Osteocyte (in vitro differentiated cells): ENCODE measurements around the gene EVC. TPM values are rescaled to one million over a fixed set of nuclear protein-coding genes. Genes with fewer than 3 reads are reported as not detected.

Source experiments
- DNase-seq: peaks from one replicate; pipeline ENCODE4 v3.0.0; 2021; ENCODE audit warnings: mixed read lengths; ENCODE audit not compliant: unreplicated experiment; ENCODE audit errors: extremely low spot score
- H3K27ac Mint-ChIP-seq: one replicate; pipeline ENCODE4 v1.8.0; 2021; ENCODE audit warnings: mild to moderate bottlenecking, mixed read lengths; ENCODE audit not compliant: unreplicated experiment
- H3K27me3 Mint-ChIP-seq: one replicate; pipeline ENCODE4 v1.8.0; 2021; ENCODE audit warnings: mixed read lengths; ENCODE audit not compliant: unreplicated experiment
- H3K36me3 Mint-ChIP-seq: one replicate; pipeline ENCODE4 v1.8.0; 2021; ENCODE audit warnings: mixed read lengths; ENCODE audit not compliant: unreplicated experiment
- H3K4me1 Mint-ChIP-seq: one replicate; pipeline ENCODE4 v1.8.0; 2021; ENCODE audit warnings: mixed read lengths; ENCODE audit not compliant: unreplicated experiment
- H3K4me3 Mint-ChIP-seq: one replicate; pipeline ENCODE4 v1.8.0; 2021; ENCODE audit warnings: mild to moderate bottlenecking, moderate library complexity, mixed read lengths; ENCODE audit not compliant: unreplicated experiment
- H3K9me3 Mint-ChIP-seq: one replicate; pipeline ENCODE4 v1.8.0; 2021; ENCODE audit warnings: mixed read lengths; ENCODE audit not compliant: unreplicated experiment
- total RNA-seq: library from RNA; stranded (reverse); gene quantifications from 2 replicates; pipeline ENCODE4 v1.2.1, GENCODE V29; 2021
- TF ChIP-seq, protein P1 (sequence below): fragments of 200-600 bp; sonication (generic); IDR thresholded peaks from 2 replicates; pipeline ENCODE4 v1.5.0; 2021; ENCODE audit warnings: antibody characterized with exemption, mild to moderate bottlenecking, moderate library complexity

EVC gene
- total RNA-seq, 1 donor from 2014 or later, result 41.6 TPM

DNA sequence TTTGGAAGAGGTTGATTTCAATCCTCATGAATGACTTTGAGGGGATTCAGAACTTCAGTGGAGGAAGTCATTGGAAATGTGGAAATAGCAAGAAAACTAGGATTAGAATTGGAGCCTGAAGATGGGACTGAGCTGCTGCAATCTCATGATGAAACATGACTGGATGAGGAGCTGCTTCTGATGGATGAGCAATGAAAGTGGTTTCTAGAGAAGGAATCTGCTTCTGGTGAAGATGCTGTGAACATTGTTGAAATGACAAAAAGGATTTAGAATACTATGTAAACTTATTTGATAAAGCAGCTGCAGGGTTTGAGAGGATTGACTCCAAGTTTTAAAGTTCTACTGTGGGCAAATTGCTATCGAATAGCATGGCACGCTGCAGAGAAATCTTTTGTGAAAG is 27.1 kb downstream of the EVC start:
- peaks cover 37% of the 10 kb centered on the region for H3K36me3 Mint-ChIP-seq
- DNase-seq, result no peak
- no peaks in the 10 kb centered on the region for H3K4me1 Mint-ChIP-seq
- no peak overlapping the region for H3K27ac Mint-ChIP-seq
- TF ChIP-seq, protein P1, sequence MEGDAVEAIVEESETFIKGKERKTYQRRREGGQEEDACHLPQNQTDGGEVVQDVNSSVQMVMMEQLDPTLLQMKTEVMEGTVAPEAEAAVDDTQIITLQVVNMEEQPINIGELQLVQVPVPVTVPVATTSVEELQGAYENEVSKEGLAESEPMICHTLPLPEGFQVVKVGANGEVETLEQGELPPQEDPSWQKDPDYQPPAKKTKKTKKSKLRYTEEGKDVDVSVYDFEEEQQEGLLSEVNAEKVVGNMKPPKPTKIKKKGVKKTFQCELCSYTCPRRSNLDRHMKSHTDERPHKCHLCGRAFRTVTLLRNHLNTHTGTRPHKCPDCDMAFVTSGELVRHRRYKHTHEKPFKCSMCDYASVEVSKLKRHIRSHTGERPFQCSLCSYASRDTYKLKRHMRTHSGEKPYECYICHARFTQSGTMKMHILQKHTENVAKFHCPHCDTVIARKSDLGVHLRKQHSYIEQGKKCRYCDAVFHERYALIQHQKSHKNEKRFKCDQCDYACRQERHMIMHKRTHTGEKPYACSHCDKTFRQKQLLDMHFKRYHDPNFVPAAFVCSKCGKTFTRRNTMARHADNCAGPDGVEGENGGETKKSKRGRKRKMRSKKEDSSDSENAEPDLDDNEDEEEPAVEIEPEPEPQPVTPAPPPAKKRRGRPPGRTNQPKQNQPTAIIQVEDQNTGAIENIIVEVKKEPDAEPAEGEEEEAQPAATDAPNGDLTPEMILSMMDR, result no peak
- no peaks in the 10 kb centered on the region for H3K27me3 Mint-ChIP-seq
- H3K4me3 Mint-ChIP-seq, result no peak overlapping the region
- H3K9me3 Mint-ChIP-seq, result no peaks in the 10 kb centered on the region

DNA sequence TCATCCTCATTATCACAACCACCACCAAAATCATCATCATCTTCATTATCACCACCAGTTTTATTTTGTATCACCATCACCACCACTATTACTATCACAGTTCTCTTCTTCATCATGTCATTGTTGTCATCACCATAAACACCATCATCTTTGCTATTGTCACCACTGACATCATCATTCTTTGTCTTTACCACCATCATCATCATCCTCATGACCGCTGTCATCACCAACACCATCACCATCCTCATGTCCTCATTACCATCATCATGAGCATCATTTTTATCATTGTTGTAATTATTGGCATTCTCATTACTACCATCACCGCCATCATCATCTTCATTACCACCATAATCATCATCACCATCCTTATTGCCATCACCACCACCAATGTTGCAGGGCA is 31.4 kb downstream of the EVC start:
- peaks cover 15% of the 10 kb centered on the region for H3K4me1 Mint-ChIP-seq
- no peaks in the 10 kb centered on the region for H3K27me3 Mint-ChIP-seq
- no peak overlapping the region for H3K27ac Mint-ChIP-seq
- H3K36me3 Mint-ChIP-seq, result peaks cover 22% of the 10 kb centered on the region
- TF ChIP-seq, protein P1, result no peak
- DNase-seq, result no peak
- H3K9me3 Mint-ChIP-seq, result no peaks in the 10 kb centered on the region
- H3K4me3 Mint-ChIP-seq, result no peak overlapping the region

DNA sequence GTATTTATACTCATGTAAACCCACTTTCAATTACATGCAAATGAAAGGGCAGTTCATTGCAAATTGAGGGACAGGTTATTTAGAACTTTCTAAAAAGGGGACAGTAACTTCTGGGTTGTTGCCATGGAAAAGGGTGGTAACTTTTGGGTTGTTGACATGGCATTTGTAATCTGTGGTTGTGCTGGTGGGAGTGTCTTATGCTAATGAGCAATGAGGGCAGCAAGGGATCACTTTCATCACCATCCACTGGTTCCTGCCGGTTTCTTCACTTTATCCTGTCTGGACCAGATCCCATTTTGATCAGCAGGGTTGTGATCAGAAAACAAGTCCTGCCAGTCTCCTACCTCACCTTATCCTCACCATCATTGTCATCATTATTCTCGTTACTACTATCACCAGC is 32.0 kb downstream of the EVC start:
- H3K27me3 Mint-ChIP-seq, result no peaks in the 10 kb centered on the region
- no peaks in the 10 kb centered on the region for H3K9me3 Mint-ChIP-seq
- peaks cover 17% of the 10 kb centered on the region for H3K36me3 Mint-ChIP-seq
- H3K4me3 Mint-ChIP-seq, result no peak overlapping the region
- TF ChIP-seq, protein P1, result no peak
- DNase-seq, result peak; percentile 4
- H3K4me1 Mint-ChIP-seq, result peaks cover 21% of the 10 kb centered on the region
- no peak overlapping the region for H3K27ac Mint-ChIP-seq

DNA sequence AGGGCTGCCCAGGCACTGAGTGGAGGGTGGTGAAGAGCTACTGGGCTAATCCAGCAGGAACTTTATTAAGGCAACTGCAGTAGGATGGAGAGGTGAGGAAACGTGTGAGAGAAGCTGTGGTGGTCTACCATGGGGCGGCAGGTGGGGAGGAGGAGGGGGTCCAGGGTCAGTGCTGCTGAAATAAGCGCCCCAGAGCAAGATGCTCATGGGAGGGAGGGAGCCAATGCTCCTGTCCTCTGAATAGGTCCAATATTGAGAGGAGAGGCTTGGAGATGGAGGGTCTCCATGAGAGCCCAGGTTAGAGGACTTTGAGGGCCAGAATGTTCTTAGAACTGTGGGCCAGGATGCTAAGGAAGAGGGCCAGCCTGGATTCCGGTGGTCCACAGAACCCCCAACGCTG is 35.2 kb downstream of the EVC start:
- peak overlapping the region; percentile 74 for H3K27ac Mint-ChIP-seq
- no peaks in the 10 kb centered on the region for H3K27me3 Mint-ChIP-seq
- no peaks in the 10 kb centered on the region for H3K9me3 Mint-ChIP-seq
- TF ChIP-seq, protein P1, result no peak
- no peak for DNase-seq
- no peak overlapping the region for H3K4me3 Mint-ChIP-seq
- peaks cover 34% of the 10 kb centered on the region for H3K36me3 Mint-ChIP-seq
- peaks cover 38% of the 10 kb centered on the region for H3K4me1 Mint-ChIP-seq

DNA sequence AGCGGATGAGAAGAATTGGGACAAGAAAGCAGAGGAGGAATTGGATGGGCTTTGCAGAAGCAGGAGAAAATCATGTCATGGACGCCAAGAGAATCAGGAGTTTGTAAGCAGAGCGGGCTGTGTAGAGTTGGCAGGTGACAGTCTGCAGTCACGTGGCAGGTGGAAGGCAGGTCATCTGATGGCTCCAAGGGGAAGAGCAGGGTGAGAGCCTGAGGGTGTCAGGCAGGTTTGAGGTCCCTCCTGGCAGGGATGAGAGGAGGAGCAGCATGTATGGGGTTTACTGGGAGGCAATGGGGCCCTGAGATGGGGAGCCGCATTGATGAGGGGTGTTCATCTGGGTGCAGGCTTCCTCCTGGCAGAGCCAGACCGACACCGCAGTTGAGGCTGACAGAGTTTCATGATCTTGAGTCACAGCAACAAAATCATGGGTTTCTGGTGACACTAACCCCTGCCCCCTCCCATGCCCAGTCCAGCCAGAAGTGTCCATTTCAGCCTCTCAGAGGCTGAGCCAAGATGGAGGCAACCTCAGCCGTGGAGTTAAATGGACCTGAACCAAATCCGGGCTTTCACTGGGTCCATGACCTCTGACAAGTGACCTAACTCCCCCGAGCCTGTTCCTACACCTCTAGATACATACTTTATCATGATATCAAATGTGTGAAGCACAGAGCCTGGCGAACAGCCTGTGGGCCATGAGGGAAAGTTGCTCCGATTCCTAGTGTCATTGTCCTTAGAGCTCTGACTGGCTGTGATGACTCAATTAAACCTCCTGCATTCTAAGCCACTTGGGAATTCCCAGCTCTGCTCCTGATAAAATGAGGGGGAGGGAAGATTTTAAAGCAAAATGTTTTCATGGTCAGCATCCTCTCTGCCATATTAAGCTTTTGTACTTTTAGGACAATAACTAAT is 36.1 kb downstream of the EVC start:
- peak; percentile 60 for DNase-seq
- Mint-ChIP-seq H3K27ac (peak overlapping the region; percentile 74), H3K27me3 (no peaks in the 10 kb centered on the region), H3K9me3 (no peaks in the 10 kb centered on the region), H3K4me1 (peaks cover 45% of the 10 kb centered on the region), H3K4me3 (no peak overlapping the region), H3K36me3 (peaks cover 36% of the 10 kb centered on the region)
- TF ChIP-seq, protein P1, result no peak
